Body of pancreas (tissue), 4 donors: ENCODE results near the gene UTP15.

Source experiments
- CTCF ChIP-seq, 7 experiments: fragments of 450-650 bp in 4 of 7; fragments of 200-600 bp in 3 of 7; sonication (generic) in 3 of 7; IDR thresholded peaks; one replicate each; pipeline ENCODE4 v1.5.1; 2016 to 2019; ENCODE audit warnings: antibody characterized with exemption in 7 of 7
- POLR2A ChIP-seq, 3 donors: fragments of 450-650 bp; IDR thresholded peaks; one replicate each; pipeline ENCODE4 v1.6.1; 2016; ENCODE audit warnings: antibody characterized with exemption in 3 of 3, mild to moderate bottlenecking in 2 of 3

GRCh38 chr5:73603998-73604397 lies 38.5 kb downstream of the UTP15 start:
- no peak for TF ChIP-seq CTCF (IDR thresholded peaks at IDR 0.05)
- TF ChIP-seq POLR2A (IDR thresholded peaks at IDR 0.05), result no peak
